ENCODE data around the gene STK32C. TPM values are rescaled to one million over a fixed set of nuclear protein-coding genes. Genes with fewer than 3 reads are reported as not detected.

STK32C gene
- total and polyA plus RNA-seq, 10 of the 15 experiments (the other 5 are each of a cell fraction or from before 2014, with no cell fraction given) = 1.5 to 18.1 (median 6.4) TPM

GRCh38 chr10:132226586-132227405, 81.0 kb downstream of the STK32C start (continued):
- TF ChIP-seq, protein P1, sequence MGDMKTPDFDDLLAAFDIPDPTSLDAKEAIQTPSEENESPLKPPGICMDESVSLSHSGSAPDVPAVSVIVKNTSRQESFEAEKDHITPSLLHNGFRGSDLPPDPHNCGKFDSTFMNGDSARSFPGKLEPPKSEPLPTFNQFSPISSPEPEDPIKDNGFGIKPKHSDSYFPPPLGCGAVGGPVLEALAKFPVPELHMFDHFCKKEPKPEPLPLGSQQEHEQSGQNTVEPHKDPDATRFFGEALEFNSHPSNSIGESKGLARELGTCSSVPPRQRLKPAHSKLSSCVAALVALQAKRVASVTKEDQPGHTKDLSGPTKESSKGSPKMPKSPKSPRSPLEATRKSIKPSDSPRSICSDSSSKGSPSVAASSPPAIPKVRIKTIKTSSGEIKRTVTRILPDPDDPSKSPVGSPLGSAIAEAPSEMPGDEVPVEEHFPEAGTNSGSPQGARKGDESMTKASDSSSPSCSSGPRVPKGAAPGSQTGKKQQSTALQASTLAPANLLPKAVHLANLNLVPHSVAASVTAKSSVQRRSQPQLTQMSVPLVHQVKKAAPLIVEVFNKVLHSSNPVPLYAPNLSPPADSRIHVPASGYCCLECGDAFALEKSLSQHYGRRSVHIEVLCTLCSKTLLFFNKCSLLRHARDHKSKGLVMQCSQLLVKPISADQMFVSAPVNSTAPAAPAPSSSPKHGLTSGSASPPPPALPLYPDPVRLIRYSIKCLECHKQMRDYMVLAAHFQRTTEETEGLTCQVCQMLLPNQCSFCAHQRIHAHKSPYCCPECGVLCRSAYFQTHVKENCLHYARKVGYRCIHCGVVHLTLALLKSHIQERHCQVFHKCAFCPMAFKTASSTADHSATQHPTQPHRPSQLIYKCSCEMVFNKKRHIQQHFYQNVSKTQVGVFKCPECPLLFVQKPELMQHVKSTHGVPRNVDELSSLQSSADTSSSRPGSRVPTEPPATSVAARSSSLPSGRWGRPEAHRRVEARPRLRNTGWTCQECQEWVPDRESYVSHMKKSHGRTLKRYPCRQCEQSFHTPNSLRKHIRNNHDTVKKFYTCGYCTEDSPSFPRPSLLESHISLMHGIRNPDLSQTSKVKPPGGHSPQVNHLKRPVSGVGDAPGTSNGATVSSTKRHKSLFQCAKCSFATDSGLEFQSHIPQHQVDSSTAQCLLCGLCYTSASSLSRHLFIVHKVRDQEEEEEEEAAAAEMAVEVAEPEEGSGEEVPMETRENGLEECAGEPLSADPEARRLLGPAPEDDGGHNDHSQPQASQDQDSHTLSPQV (IDR thresholded peaks at IDR 0.05) = no peak
- TF ChIP-seq JUNB (IDR thresholded peaks at IDR 0.05) (no peak), ZBED1 (IDR thresholded peaks at IDR 0.05; ENCODE audit: borderline replicate concordance) (no peak)

GRCh38 chr10:132225849-132226205, 81.9 kb downstream of the STK32C start:
- intact Hi-C loops (cut with micrococcal nuclease; ENCODE audit: unreplicated experiment) = no loop called here
- TF ChIP-seq NFXL1 (IDR thresholded peaks at IDR 0.05; ENCODE audit: borderline replicate concordance) (no peak), CBX3 (IDR thresholded peaks at IDR 0.05; ENCODE audit: borderline replicate concordance, low read depth) (no peak), EGR1 (IDR thresholded peaks at IDR 0.05; ENCODE audit: borderline replicate concordance in 1 of 2, low read depth in 2 of 2, low read length in 2 of 2) (no peak), CEBPB (IDR thresholded peaks at IDR 0.05; ENCODE audit: borderline replicate concordance in 1 of 2, low read depth in 2 of 2, low read length in 2 of 2) (no peak), TAF1 (IDR thresholded peaks at IDR 0.05; ENCODE audit: borderline replicate concordance, low read depth, low read length) (no peak), PAX5 (IDR thresholded peaks at IDR 0.05; ENCODE audit: borderline replicate concordance, low read depth, low read length) (no peak), TCF12 (IDR thresholded peaks at IDR 0.05; ENCODE audit: low read depth, low read length) (no peak), EED (IDR thresholded peaks at IDR 0.05; ENCODE audit: low read depth) (no peak), BRCA1 (IDR thresholded peaks at IDR 0.05; ENCODE audit: low read depth, low read length) (no peak), FOXM1 (IDR thresholded peaks at IDR 0.05; ENCODE audit: low read depth, low read length) (no peak), ETV6 (conservative IDR thresholded peaks at IDR 0.05 in 1 of 2, IDR thresholded peaks at IDR 0.05 in 1 of 2; ENCODE audit: borderline replicate concordance in 1 of 2, low read depth in 1 of 2) (no peak), SREBF2 (IDR thresholded peaks at IDR 0.05; ENCODE audit: low read length) (no peak)
- TF ChIP-seq, protein P2, sequence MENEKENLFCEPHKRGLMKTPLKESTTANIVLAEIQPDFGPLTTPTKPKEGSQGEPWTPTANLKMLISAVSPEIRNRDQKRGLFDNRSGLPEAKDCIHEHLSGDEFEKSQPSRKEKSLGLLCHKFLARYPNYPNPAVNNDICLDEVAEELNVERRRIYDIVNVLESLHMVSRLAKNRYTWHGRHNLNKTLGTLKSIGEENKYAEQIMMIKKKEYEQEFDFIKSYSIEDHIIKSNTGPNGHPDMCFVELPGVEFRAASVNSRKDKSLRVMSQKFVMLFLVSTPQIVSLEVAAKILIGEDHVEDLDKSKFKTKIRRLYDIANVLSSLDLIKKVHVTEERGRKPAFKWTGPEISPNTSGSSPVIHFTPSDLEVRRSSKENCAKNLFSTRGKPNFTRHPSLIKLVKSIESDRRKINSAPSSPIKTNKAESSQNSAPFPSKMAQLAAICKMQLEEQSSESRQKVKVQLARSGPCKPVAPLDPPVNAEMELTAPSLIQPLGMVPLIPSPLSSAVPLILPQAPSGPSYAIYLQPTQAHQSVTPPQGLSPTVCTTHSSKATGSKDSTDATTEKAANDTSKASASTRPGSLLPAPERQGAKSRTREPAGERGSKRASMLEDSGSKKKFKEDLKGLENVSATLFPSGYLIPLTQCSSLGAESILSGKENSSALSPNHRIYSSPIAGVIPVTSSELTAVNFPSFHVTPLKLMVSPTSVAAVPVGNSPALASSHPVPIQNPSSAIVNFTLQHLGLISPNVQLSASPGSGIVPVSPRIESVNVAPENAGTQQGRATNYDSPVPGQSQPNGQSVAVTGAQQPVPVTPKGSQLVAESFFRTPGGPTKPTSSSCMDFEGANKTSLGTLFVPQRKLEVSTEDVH (IDR thresholded peaks at IDR 0.05; ENCODE audit: low read depth, partially characterized antibody) = no peak

More at GRCh38 chr10:132225849-132226205, 81.9 kb downstream of the STK32C start:
- no peaks in the 10 kb centered on the region for H4K20me1 ChIP-seq (ENCODE audit: control insufficient read depth, insufficient read depth)
- H3K4me3 ChIP-seq = no peak overlapping the region
- FAIRE-seq (no peak), ATAC-seq (no peak), DNase-seq (ENCODE audit: low read depth, low spot score) (no peak)
- ChIA-PET POLR2A (no interaction called here), CTCF (interaction anchor here (0.7 kb wide), 1 partner anchor 537 kb away, joined by 3 read pairs; no protein-coding TSS in a partner anchor), SMC1A (ENCODE audit: uncharacterized antibody, unreplicated experiment) (no interaction called here), RAD21 (ENCODE audit: unreplicated experiment) (no interaction called here)
- no peaks in the 10 kb centered on the region for H3K9me3 ChIP-seq (replicated peaks; ENCODE audit: control insufficient read depth, insufficient read depth, low read length)
- H3K9ac ChIP-seq (ENCODE audit: control insufficient read depth, insufficient read depth, low read length) = no peak overlapping the region
- no peaks in the 10 kb centered on the region for H3K27me3 ChIP-seq (replicated peaks in 1 of 2; ENCODE audit: control insufficient read depth in 2 of 2, insufficient read depth in 2 of 2, low read length in 1 of 2)
- H2AFZ ChIP-seq (ENCODE audit: control insufficient read depth, low read depth, low read length) = no peak overlapping the region
- in situ Hi-C loops (cut with MboI) = loop anchor here (10.0 kb wide), 1 partner anchor 409 kb away; no protein-coding TSS in a partner anchor
- H3K79me2 ChIP-seq (ENCODE audit: control insufficient read depth, insufficient read depth, low read length) = no peaks in the 10 kb centered on the region
- WGBS (ENCODE audit: insufficient coverage, insufficient replicate concordance, low lambda C conversion rate, missing lambda C conversion rate) = 15% methylated on average over 8 of the region's 8 CpGs
- BruUV-seq (replicated peaks) = no TSS peak
- no peaks in the 10 kb centered on the region; the same call in 1 of the 2 replicates for H3K4me1 ChIP-seq (ENCODE audit: control insufficient read depth, insufficient read depth, low read length)
- H3K27ac ChIP-seq (ENCODE audit: control insufficient read depth, insufficient read depth) = no peak overlapping the region
- no peaks in the 10 kb centered on the region for H3K36me3 ChIP-seq (ENCODE audit: control insufficient read depth in 2 of 2, insufficient read depth in 2 of 2, low read length in 1 of 2)
- H3K4me2 ChIP-seq (ENCODE audit: control insufficient read depth, insufficient read depth) = no peak overlapping the region

All from GM12878 (cell line).